ENCODE measurements around the gene FGF14.

DNA sequence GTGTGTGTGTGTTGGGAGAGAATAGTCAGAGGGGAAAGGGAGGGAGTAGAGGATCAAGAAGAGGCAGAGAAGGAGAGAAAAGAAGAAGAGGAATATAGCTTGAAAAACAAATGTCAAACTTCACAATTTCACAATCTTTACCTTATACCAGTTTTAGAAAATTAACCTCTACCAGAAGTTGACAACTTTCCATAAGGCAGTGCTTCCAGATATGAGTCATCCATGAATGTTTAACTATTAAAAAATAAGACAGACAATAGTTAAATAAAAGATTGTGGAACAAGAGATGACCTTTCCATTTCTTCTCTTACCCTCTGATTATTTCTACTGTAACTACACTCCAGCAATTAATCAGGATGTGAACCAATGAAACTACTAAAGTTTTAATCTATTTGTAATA is 720.0 kb downstream of the FGF14 start:
- TF ChIP-seq POLR2A (IDR thresholded peaks at IDR 0.05), result no peak
- TF ChIP-seq, protein P1, sequence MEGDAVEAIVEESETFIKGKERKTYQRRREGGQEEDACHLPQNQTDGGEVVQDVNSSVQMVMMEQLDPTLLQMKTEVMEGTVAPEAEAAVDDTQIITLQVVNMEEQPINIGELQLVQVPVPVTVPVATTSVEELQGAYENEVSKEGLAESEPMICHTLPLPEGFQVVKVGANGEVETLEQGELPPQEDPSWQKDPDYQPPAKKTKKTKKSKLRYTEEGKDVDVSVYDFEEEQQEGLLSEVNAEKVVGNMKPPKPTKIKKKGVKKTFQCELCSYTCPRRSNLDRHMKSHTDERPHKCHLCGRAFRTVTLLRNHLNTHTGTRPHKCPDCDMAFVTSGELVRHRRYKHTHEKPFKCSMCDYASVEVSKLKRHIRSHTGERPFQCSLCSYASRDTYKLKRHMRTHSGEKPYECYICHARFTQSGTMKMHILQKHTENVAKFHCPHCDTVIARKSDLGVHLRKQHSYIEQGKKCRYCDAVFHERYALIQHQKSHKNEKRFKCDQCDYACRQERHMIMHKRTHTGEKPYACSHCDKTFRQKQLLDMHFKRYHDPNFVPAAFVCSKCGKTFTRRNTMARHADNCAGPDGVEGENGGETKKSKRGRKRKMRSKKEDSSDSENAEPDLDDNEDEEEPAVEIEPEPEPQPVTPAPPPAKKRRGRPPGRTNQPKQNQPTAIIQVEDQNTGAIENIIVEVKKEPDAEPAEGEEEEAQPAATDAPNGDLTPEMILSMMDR (IDR thresholded peaks at IDR 0.05), result no peak

All from Peyer's patch (tissue), 4 donors.